NCI-H146 treated with DMSO at 0.1 percent for 48 hours (cell line): ENCODE data around the gene TMTC2.
"Not testable (repeated sequence)": the region's sequence is repeated elsewhere in the genome, so short reads cannot be mapped to it uniquely, and the experiment has no call there.

ENCODE experiments used
- DNase-seq: peaks from one replicate; lab custom pipeline; 2025; ENCODE audit not compliant: unreplicated experiment; lab: John Stamatoyannopoulos, UW

The TMTC2 gene

DNA sequence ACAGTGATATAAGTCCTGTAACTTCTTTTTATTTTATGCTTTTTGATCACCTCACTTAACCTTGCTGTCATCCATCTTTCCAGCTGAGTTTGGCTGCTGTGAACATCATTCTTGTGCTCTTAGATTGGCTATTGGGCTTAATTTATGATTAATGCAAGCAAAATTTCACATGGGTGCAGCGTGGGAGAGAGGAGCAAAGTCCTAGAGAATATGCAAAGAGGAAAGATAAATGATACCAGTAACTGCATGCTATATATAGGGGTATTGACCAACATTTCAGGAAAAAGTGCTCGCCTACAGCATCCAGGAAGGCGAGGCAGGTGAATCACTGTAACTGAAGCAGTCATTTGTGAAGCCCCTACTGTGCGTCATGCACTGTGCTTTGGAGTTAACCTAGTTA, 153.1 kb downstream of the TMTC2 start:
- no peak for DNase-seq

DNA sequence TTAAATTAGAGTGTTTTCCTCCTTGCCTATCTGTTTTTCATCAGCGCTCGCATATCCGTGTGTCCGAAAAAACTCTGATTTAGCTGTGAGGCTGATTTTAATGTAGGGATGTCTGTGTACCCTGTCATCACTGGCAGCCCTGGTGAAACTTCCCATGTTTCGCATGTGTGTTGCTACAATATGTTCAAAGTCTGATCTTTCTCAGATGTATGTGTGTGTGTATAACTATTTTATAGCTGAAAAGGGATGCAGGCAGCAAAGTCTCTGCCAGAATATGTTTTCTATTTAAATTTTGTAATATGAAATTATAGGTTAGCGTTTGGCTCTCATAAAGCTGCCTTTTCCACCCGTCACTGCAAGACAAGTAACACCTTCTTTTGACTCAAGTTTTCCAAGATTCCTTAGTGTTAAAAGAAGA, 154.8 kb downstream of the TMTC2 start:
- DNase-seq, result no peak

DNA sequence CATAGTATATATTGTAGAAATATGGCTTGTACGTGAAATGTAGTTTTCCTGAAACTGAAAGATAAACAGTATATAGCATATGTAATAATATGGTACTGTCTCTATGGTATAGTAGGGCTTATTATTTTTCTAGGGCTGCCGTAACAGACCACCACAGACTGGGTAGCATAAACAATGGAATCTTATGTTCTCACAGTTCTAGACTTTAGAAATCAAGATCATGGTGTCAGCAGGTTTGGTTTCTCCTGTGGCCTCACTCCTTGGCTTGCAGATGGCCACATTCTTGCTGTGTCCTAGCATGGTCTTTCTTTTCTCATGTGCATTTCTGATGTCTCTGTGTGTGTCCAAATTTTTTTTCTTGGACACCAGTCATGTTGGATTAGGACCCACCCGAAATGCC, 155.8 kb downstream of the TMTC2 start:
- no peak for DNase-seq

DNA sequence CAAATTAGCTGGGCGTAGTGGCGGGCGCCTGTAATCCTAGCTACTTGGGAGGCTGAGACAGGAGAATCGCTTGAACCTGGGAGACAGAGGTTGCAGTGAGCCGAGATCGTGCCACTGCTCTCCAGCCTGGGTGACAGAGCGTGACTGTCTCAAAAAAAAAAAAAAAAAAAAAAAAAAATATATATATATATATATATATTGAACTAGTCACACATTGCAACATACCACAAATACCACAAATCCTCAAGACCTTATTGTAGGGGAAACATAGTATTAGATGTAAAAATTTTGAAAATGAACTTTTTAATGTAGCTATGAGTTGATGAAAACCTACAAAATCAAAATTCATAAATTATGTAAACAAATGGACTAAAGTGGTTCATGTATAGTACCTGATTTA, 158.4 kb downstream of the TMTC2 start:
- not testable (repeated sequence) for DNase-seq

DNA sequence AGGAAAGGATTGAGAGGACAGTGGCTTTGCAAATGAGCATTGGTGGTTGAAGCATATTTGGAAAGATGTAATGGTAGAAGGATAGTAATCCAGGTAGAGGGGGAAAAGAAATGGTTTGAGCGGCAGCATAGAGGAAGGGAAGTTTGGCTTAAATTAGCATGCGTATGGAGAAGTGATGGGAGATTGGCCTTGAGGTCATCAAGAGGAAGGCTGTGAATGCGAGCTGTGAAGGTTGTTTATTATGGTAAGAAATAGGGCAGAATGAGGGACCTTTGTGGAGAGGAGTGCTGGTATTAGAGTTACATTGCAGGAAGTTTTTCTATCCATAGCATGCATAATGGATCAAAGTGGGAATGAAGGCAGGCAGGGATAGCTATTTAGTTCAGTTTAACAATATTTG, 162.1 kb downstream of the TMTC2 start:
- no peak for DNase-seq

DNA sequence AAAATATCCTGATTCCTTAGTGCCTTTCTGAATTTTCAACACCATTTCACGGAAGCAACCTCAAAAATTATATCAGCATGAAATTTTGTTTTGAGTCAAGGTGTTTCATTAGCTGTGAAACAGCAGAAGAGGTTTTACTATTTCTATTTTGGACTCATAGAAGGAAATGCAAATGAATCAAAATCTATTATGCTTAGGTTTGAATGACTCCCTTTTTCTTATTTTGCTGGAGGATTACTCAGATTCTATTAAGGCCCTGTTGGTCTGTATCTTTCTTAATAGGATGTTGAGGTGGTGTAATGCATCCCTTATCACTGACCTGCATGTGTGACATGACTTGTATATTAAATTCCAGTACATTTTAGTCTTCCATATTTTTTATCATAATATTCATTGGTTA, 165.8 kb downstream of the TMTC2 start:
- no peak for DNase-seq

DNA sequence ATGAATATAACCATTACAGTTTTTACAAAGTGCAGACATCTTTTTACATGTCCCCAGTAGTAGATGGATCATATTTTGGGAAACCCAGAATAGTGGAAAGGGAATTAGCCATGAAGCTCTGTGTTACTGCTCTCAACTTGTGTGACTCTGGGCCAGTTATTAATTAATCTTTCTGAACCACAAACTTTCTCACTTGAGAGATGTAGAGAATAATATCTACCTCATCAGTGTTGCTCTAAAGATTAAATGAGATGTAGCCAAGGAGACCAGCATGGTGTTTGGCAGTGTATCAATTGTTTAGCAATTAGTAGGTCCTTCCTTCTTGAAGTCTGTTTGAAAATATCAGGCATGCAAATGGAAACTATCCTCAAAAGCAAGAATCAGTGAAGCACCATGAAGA, 169.2 kb downstream of the TMTC2 start:
- no peak for DNase-seq

DNA sequence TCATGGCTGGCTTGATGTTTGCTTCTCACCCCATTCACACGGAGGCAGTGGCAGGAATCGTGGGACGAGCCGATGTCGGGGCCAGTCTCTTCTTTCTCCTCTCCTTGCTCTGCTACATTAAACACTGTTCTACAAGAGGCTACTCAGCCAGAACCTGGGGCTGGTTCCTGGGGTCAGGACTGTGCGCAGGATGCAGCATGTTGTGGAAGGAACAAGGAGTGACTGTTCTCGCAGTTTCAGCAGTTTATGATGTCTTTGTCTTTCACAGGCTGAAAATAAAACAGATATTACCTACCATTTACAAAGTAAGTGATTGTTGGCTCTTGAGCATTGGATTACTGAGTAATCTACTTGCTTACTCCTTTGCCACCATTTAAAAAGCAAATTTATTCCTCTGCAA, 170.6 kb downstream of the TMTC2 start:
- DNase-seq, result no peak

DNA sequence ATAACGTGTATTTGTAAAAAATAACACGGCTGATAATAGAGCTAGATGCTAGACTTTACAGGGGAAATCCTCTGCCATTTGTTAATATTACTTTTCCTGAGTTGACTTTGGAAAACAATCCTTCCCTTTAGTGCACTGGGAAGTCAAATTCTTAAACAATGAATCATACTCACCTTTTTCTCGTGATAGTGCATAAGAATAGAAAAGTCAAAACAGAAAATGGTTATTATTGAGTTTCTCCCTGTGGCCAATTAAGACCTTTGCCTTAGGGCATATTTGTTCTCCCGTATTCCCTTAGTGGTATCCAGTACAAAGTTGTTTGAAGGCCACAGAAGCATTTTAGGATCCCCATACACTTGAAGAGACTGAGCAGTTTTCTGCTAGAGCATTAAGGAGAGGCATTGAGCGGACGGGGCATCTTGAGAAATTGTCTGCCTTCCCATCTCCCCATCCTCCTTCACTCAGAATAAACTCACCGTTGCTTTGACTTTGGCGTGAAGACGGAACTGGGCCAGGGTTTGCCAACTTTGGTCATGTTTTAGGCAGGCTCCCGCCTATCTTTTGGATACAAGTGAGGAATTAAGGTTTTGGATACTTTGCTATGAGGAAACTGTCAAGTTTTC, 171.3 kb downstream of the TMTC2 start:
- DNase-seq, result no peak

DNA sequence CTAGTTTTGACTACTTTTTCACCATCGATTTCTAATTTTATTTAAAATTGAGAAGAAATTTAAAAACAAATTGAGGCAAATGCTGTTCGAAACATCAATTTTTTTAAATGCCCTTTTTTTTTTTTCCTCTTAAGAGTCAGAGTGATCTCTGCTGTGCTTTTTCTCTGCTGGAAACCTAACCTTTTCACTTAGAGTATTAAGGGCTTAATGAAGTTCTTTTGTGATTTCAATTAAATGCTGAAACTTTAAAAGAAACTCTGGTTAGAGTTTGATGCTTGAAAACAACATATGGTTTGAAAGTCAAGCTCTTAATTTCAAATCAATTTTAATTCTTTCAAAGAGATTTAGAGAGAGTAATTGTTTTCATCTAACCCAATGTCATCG, 171.8 kb downstream of the TMTC2 start:
- no peak for DNase-seq

DNA sequence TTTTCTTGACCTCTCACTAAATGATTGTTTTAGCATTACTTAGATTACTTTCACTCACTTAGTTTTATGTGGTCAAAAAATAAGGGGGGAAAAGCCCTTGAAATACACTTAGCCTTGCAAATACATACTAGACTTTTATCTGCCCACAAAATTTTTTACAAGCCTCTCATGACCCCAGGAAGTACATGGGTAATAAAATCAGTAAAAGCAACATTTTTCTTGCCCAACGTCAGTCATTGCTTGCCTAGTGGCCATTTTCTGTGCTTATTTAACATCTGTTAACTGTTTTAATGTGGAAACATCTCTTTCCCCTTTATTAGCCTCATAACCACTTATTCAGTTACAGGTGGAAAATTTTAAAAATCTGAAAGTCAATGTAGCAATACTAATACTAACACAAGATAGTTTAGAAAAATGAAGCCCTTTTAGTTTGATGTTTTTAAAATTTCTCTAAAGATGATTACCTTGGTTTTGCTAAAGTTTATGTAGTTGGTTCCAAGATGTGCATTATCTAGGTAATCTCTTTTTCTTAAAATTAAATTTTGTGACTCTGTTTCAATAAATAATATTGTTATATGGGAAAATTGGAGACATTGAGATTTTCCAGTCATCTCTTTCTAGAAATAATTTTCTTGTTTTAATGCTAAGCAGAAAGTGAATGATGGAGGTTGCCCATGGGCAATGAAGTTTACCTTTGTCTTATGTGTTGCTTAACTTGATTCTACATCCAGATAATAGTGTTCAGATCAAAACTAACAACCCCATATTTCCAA, 175.5 kb downstream of the TMTC2 start:
- DNase-seq, result no peak

DNA sequence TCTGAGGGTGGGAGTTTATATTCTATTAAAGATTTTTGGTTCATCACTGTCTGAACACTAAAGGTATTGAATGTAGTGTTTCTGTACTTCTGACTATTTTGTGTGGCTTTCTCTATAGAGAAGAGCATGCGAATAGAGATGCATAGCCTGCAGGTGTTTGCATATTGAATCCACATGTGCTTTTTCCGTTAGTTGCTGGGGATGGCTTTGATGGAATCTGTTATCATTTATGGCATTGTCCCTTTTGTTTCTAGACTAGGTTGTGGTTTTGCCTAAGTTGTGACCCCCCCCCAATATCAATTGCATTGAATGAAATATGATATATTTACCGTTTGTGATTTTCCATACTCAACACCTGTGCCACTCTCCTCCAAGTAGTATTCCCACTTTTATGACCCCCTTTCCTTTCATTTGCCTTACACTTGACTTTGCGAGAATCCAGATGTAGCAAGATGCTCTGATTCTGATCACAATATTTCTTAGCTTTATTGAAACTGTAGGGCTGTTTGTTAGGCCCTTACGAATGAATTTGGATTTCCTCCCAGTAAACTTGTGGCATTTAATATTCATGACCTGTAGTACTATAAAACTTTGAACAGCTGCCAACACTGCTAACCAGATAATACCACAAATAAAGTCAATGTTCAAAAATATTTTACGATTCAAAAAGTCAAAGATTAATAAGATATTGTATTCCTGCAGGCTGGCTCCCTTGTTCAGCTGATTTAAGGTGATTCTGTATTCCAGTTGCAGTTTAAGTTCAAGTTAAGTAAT, 176.4 kb downstream of the TMTC2 start:
- DNase-seq, result no peak

DNA sequence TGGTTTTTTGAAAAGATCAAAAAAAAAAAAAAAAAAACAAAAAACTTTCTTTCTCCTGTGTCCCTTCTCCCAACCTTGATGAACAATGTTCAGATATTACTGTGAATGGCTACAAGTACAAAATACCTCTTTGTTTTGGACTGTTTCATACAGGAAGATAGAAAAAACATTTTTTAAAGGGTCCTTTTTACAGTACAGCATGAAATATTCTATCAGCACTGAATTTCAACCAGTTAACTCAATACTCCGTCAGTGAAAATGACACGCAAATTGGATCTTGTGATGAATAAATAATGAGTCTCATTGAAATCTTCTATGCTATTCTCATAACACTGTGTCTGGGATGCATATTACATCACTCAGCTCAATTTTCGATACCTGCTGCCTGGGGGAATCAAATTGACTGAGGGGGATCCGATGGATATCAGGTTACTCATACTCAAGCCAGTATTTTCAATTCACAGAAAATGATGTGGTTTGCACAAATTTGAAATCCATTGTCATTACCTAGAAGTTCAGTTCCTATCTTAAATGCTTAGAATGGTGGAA, 179.6 kb downstream of the TMTC2 start:
- DNase-seq, result no peak

DNA sequence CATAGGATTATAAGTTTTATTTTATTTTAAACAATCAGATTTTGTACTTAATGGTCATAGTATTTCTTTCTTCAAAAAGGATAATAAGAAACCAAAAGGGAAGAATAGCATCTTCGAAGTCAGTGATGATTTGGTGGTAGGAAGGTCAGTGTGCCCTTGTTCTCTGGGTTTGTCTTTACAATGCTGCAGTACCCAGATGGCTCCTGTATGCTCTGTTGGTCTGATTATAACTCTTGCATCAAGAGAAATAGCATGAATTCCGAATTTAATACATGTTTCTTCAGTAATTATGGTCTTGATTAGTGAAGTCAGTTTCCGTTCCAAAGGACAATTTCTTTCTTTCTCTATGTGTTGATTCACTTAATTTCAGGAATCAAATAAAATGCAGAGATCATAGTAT, 180.2 kb downstream of the TMTC2 start:
- DNase-seq, result no peak

DNA sequence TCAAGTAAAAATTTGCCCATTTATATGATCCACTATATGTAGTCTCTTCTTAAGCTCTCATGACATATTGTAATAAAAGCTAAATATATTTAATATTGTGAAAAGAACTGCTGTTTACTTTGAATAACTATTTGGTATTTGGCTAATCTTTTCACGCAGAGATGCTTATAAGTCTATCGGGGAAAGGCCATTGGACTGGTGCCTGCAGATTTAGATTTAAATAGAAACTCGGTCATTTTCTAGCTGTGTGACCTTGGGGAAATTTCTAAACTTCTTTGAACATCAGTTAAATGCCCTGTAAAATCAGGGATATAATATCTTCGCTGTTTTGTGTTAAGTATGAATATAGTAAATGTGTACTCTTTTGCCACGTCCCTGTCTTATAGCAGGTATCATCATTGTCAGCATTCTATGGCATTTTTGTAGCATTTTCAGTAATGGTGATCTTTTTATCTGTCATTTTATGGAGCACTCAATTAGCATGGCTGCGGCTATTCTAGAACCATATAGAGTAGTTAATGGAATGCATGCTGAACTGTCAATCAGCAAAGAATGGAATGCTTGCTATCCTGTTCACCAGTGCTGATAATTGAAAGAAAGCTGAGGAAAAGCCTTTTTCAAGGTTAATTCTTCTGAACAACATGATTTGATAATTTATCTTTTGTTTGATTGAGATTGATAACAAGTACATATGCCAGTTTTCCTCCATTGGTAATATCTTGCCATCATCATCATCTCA, 181.2 kb downstream of the TMTC2 start:
- DNase-seq, result no peak

DNA sequence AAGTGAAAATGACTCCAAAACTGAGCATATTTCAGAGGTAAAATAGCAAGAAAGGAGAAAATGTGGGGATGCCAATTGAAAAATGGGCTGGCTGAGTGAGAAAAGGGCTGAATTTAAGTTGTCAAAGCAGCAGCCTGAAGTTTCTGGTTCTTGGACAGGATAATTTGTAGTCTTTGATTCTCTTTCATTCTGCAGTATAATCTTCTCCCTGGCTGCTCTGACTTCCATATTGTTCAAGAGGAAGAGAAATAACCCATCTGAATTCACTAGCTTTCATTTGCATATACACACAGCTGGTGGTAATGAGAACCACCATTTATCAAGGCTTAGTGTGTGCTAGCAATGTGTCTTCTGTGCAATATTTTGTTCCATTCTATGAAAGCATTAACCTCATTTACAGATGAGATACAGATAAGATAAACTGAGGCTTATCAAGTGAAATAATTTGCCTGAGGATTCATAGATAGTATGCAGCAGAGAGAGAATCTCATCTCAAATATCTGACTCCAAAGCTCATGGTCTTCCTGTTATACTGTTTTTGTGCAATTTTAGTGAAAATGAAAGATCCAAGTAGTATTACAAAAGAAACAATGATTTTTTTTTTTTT, 184.2 kb downstream of the TMTC2 start:
- no peak for DNase-seq

DNA sequence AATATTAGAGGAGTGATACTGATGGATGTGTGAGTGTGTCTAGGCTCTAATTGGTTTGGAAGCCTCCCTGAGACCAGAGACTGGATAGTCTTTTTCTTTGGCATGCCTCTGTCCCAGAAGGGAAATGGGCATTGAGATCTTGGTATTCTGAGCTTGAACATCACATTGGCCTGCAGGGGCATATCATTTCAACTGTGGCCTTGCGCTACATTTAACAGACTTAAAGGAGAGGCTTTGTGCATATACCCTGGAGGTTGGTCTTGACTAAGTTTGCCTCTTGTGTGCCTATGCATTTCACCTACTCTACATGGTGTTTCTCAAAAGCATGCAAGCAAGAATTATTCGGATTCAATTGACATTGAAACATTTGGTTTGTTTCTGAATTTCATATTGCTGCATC, 185.4 kb downstream of the TMTC2 start:
- DNase-seq, result no peak

DNA sequence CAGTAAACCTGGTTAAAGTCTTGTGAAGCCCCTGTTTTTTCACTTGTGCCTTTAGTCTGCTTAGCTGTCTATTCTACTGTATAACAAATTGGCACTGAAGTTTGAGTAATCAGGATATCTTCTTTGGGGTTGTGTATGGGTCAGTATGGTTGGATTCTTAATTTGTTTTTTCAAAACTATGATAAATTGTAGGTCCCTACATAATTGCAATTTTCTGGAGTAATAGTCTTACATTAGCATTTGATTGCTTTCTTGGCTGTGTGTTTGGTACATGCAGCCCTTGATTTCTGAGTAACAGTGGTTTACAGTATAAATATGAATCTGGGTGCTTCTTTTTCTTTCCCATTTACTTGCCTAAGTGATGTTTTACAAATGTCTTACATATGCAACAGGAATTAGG, 186.6 kb downstream of the TMTC2 start:
- no peak for DNase-seq

DNA sequence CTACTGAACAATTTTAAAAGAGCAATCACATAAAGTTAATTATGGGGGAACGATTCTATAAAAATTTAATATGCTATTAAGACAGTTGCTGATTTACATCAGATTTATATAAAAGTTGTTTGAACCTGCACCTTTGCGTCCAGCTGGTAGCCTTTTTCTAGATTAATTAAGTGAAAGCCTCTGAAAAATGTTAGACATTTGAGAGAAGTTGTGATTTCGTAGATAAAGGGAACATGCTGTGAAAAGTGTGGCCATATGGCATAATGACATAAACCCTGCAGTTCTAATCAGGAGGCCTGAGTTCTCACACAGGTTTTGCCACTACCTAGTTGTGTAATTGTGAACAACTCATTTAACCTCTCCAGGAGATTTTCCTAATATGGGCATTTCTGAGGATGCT, 187.2 kb downstream of the TMTC2 start:
- peak; percentile 23 for DNase-seq

DNA sequence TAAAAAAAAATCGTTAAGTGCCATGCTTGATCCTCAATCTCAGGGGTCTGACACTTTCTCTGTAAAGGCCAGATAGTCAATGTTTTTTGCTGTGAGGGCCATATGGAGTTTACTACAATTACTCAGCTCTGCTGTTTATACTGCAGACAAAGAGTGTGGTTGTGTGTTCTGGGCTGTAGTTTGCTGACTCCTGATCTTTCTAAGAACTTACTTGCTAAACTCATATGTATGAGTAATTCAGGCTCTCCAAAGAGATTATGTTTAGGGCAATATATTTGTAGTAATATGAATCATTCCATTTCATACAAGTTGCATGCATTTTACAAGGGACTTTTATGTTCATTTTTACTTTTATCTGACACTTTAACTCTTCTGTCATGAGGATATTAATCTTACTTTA, 188.2 kb downstream of the TMTC2 start:
- no peak for DNase-seq

DNA sequence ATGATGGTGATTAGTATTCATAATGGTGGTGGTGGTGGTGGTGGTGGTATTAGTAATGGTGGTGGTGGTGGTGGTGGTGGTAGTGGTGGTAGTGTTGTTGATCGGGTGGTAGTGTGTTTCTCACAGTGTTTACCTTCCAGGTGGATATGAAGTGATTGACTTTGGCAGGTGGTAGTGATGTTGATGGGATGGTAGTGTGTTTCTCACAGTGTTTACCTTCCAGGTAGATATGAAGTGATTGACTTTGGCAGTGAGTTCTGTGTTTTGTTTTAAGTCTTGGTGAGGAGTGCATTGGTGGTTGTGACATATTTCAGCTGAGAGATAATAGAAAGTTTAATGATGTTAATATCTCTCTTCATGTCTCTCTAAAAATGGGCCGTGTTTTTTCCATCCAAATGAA, 189.4 kb downstream of the TMTC2 start:
- DNase-seq, result no peak
